Liver (tissue), 3 donors: ENCODE measurements around the gene LPP.

ENCODE experiments used
- EGR1 ChIP-seq, 2 donors: IDR thresholded peaks; 2 replicates each; pipeline ENCODE4 v1.6.1; 2016 to 2018; ENCODE audit warnings: antibody characterized with exemption in 2 of 2, low read depth in 2 of 2
- FOXA1 ChIP-seq: IDR thresholded peaks from 2 replicates; pipeline ENCODE4 v1.6.1; 2016; ENCODE audit warnings: antibody characterized with exemption
- GABPA ChIP-seq, 2 donors: IDR thresholded peaks in 1 of 2; conservative IDR thresholded peaks in 1 of 2; 2 replicates each; pipeline ENCODE4 v1.6.1; 2016; ENCODE audit warnings: antibody characterized with exemption in 2 of 2, mild to moderate bottlenecking in 1 of 2, moderate library complexity in 1 of 2
- RAD21 ChIP-seq, 2 donors: IDR thresholded peaks; 2 replicates each; pipeline ENCODE4 v1.6.1; 2016; ENCODE audit warnings: antibody characterized with exemption in 2 of 2, mild to moderate bottlenecking in 2 of 2
- TAF1 ChIP-seq: conservative IDR thresholded peaks from 2 replicates; pipeline ENCODE4 v1.6.1; 2016; ENCODE audit warnings: antibody characterized with exemption, mild to moderate bottlenecking
- YY1 ChIP-seq: IDR thresholded peaks from 2 replicates; pipeline ENCODE4 v1.6.1; 2016; ENCODE audit warnings: antibody characterized with exemption, mild to moderate bottlenecking
- TF ChIP-seq, protein P1 (sequence below): fragments of 150-350 bp; IDR thresholded peaks from 2 replicates; pipeline ENCODE4 v1.5.1; 2017; ENCODE audit warnings: improper control_type of control experiment, low read depth, low read length; ENCODE audit not compliant: missing input control
- TF ChIP-seq, protein P2 (sequence below): IDR thresholded peaks from 2 replicates; pipeline ENCODE4 v1.6.1; 2016; ENCODE audit warnings: antibody characterized with exemption
- TF ChIP-seq, protein P3 (sequence below): IDR thresholded peaks from 2 replicates; pipeline ENCODE4 v1.6.1; 2016; ENCODE audit warnings: antibody characterized with exemption
- TF ChIP-seq, protein P4 (sequence below): IDR thresholded peaks from 2 replicates; pipeline ENCODE4 v1.6.1; 2016; ENCODE audit warnings: antibody characterized with exemption, mild to moderate bottlenecking
- TF ChIP-seq, protein P5 (sequence below): IDR thresholded peaks from 2 replicates; pipeline ENCODE4 v1.6.1; 2016; ENCODE audit warnings: antibody characterized with exemption
- donor health status: healthy.
- donor health status: healthy.

DNA sequence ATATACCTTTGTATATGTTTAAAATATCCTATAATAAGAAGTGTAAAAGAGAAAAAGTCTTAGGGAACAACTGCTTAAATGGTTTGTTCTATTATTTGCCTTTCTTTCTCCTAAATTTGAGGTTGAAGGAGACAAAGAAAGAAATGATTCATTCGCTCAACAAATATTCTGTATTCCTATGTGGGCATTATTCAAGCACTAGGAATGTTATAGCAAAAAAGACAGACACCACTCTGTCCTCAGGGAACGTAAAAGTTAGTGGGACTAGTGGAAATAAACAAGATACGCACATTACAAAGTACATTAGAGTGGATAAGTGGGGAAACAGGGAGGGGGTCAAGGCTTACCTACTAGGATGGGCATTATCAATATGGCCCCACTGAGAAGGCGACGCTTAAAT lies 332.2 kb downstream of the LPP start:
- no peak for TF ChIP-seq TAF1
- TF ChIP-seq, protein P1, sequence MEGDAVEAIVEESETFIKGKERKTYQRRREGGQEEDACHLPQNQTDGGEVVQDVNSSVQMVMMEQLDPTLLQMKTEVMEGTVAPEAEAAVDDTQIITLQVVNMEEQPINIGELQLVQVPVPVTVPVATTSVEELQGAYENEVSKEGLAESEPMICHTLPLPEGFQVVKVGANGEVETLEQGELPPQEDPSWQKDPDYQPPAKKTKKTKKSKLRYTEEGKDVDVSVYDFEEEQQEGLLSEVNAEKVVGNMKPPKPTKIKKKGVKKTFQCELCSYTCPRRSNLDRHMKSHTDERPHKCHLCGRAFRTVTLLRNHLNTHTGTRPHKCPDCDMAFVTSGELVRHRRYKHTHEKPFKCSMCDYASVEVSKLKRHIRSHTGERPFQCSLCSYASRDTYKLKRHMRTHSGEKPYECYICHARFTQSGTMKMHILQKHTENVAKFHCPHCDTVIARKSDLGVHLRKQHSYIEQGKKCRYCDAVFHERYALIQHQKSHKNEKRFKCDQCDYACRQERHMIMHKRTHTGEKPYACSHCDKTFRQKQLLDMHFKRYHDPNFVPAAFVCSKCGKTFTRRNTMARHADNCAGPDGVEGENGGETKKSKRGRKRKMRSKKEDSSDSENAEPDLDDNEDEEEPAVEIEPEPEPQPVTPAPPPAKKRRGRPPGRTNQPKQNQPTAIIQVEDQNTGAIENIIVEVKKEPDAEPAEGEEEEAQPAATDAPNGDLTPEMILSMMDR = no peak
- TF ChIP-seq, protein P2, sequence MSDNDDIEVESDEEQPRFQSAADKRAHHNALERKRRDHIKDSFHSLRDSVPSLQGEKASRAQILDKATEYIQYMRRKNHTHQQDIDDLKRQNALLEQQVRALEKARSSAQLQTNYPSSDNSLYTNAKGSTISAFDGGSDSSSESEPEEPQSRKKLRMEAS = no peak
- TF ChIP-seq, protein P3, sequence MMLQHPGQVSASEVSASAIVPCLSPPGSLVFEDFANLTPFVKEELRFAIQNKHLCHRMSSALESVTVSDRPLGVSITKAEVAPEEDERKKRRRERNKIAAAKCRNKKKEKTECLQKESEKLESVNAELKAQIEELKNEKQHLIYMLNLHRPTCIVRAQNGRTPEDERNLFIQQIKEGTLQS = no peak
- no peak for TF ChIP-seq YY1
- no peak for TF ChIP-seq EGR1 (IDR thresholded peaks at IDR 0.05; ENCODE audit: low read depth in 2 of 2)
- no peak for TF ChIP-seq RAD21 (IDR thresholded peaks at IDR 0.05)
- TF ChIP-seq GABPA (IDR thresholded peaks at IDR 0.05 in 1 of 2, conservative IDR thresholded peaks at IDR 0.05 in 1 of 2) = no peak
- TF ChIP-seq, protein P4, sequence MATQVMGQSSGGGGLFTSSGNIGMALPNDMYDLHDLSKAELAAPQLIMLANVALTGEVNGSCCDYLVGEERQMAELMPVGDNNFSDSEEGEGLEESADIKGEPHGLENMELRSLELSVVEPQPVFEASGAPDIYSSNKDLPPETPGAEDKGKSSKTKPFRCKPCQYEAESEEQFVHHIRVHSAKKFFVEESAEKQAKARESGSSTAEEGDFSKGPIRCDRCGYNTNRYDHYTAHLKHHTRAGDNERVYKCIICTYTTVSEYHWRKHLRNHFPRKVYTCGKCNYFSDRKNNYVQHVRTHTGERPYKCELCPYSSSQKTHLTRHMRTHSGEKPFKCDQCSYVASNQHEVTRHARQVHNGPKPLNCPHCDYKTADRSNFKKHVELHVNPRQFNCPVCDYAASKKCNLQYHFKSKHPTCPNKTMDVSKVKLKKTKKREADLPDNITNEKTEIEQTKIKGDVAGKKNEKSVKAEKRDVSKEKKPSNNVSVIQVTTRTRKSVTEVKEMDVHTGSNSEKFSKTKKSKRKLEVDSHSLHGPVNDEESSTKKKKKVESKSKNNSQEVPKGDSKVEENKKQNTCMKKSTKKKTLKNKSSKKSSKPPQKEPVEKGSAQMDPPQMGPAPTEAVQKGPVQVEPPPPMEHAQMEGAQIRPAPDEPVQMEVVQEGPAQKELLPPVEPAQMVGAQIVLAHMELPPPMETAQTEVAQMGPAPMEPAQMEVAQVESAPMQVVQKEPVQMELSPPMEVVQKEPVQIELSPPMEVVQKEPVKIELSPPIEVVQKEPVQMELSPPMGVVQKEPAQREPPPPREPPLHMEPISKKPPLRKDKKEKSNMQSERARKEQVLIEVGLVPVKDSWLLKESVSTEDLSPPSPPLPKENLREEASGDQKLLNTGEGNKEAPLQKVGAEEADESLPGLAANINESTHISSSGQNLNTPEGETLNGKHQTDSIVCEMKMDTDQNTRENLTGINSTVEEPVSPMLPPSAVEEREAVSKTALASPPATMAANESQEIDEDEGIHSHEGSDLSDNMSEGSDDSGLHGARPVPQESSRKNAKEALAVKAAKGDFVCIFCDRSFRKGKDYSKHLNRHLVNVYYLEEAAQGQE = no peak
- TF ChIP-seq, protein P5, sequence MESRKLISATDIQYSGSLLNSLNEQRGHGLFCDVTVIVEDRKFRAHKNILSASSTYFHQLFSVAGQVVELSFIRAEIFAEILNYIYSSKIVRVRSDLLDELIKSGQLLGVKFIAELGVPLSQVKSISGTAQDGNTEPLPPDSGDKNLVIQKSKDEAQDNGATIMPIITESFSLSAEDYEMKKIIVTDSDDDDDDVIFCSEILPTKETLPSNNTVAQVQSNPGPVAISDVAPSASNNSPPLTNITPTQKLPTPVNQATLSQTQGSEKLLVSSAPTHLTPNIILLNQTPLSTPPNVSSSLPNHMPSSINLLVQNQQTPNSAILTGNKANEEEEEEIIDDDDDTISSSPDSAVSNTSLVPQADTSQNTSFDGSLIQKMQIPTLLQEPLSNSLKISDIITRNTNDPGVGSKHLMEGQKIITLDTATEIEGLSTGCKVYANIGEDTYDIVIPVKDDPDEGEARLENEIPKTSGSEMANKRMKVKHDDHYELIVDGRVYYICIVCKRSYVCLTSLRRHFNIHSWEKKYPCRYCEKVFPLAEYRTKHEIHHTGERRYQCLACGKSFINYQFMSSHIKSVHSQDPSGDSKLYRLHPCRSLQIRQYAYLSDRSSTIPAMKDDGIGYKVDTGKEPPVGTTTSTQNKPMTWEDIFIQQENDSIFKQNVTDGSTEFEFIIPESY = no peak
- no peak for TF ChIP-seq FOXA1
